SU-DHL-6 (cell line): ENCODE data around the gene MICAL1.

Source experiments
- EZH2phosphoT487 ChIP-seq: fragments of 200-600 bp; sonication (generic), shearing (Covaris generic); conservative IDR thresholded peaks from 2 replicates; pipeline ENCODE4 v1.6.1; 2018; ENCODE audit warnings: mild to moderate bottlenecking, antibody characterized with exemption, low read length, moderate library complexity, mixed read lengths
- TF ChIP-seq, protein P1 (sequence below): fragments of 200-600 bp; sonication (generic); IDR thresholded peaks from one replicate; pipeline ENCODE4 v1.5.1; 2017; ENCODE audit warnings: antibody characterized with exemption, mild to moderate bottlenecking, low read length, moderate library complexity; ENCODE audit not compliant: insufficient read depth, poor library complexity, severe bottlenecking

DNA sequence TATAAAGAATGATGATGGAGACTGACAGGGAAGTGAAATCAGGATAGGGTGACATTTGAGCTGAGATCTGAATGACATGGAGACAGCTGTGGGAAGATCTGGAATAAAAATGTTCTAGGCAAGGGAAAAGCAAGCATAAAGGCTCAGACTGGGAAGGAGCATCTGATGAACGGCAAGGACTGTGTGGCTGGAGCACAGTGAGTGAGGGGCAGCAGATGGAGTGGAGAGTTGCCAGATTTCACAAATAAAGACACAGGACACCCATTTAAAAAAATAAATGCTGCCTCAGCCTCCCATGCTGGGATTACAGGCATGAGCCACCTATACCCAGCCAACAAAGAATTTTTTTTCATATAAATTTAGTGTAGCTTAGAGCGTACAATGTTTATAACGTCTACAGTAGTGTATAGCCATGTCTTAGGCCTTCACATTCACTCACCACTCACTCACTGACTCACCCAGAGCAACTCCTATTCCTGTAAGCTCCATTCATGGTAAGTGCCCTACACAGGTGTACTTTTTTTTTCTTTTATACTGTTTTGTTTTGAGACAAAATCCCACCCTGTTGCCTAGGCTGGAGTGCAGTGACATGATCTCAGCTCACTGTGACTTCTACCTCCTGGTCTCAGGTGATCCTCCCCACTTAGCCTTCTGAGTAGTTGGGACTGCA is 29.8 kb upstream of the MICAL1 start:
- TF ChIP-seq, protein P1, sequence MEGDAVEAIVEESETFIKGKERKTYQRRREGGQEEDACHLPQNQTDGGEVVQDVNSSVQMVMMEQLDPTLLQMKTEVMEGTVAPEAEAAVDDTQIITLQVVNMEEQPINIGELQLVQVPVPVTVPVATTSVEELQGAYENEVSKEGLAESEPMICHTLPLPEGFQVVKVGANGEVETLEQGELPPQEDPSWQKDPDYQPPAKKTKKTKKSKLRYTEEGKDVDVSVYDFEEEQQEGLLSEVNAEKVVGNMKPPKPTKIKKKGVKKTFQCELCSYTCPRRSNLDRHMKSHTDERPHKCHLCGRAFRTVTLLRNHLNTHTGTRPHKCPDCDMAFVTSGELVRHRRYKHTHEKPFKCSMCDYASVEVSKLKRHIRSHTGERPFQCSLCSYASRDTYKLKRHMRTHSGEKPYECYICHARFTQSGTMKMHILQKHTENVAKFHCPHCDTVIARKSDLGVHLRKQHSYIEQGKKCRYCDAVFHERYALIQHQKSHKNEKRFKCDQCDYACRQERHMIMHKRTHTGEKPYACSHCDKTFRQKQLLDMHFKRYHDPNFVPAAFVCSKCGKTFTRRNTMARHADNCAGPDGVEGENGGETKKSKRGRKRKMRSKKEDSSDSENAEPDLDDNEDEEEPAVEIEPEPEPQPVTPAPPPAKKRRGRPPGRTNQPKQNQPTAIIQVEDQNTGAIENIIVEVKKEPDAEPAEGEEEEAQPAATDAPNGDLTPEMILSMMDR: no peak
- TF ChIP-seq EZH2phosphoT487: no peak
